H1 (cell line): ENCODE results near the gene HMGCL. TPM values are rescaled to one million over a fixed set of nuclear protein-coding genes. Genes with fewer than 3 reads are reported as not detected.

ENCODE experiments used
- CTCF ChIA-PET: fragments of 300-600 bp; sonication (Branson Sonifier 250); formaldehyde crosslinking; loops from one replicate; lab custom pipeline; 2021; ENCODE audit not compliant: partially characterized antibody; lab: Charles Lee
- POLR2A ChIA-PET: fragments of 300-600 bp; sonication (Branson Sonifier 250); formaldehyde crosslinking; loops from one replicate; lab custom pipeline; 2021; ENCODE audit warnings: inconsistent platforms; ENCODE audit not compliant: partially characterized antibody; lab: Charles Lee
- DNase-seq, 2 experiments: peaks; one replicate each; pipeline versions ENCODE4 v3.0.0 to v3.0.0-alpha.2; 2010 to 2022; ENCODE audit warnings: low spot score in 2 of 2, low read depth in 1 of 2, mixed read lengths in 1 of 2
- FAIRE-seq: peaks from 2 replicates; lab custom pipeline; 2011; peaks lifted over from hg19 to GRCh38; lab: Jason Lieb, UNC
- H2AFZ ChIP-seq: 2 replicates; pipeline ENCODE4 v1.8.1; 2012; ENCODE audit warnings: low read length, inconsistent platforms
- H2AK5ac ChIP-seq: 2 replicates; pipeline ENCODE4 v1.6.1; 2013; ENCODE audit warnings: low read depth, low read length
- H2BK120ac ChIP-seq: replicated peaks from 2 replicates; pipeline ENCODE3; 2013; ENCODE audit warnings: low read depth, low read length, inconsistent platforms
- H2BK12ac ChIP-seq: 2 replicates; pipeline ENCODE4 v1.6.1; 2013; ENCODE audit warnings: low read depth, low read length
- H2BK15ac ChIP-seq: 2 replicates; pipeline ENCODE4 v1.6.1; 2013; ENCODE audit warnings: low read length
- H2BK20ac ChIP-seq: 2 replicates; pipeline ENCODE4 v1.6.1; 2013; ENCODE audit warnings: low read length
- H2BK5ac ChIP-seq: 2 replicates; pipeline ENCODE4 v1.6.1; 2013; ENCODE audit warnings: low read depth, low read length
- H3K14ac ChIP-seq: 2 replicates; pipeline ENCODE4 v1.6.1; 2013; ENCODE audit warnings: inconsistent platforms; ENCODE audit not compliant: insufficient read length
- H3K18ac ChIP-seq: 2 replicates; pipeline ENCODE4 v1.6.1; 2013; ENCODE audit warnings: low read length; ENCODE audit errors: extremely low read depth
- H3K23ac ChIP-seq: 2 replicates; pipeline ENCODE4 v1.6.1; 2013; ENCODE audit warnings: inconsistent platforms; ENCODE audit not compliant: insufficient read length
- H3K23me2 ChIP-seq: 2 replicates; pipeline ENCODE4 v1.6.1; 2013; ENCODE audit warnings: low read depth, low read length
- H3K27ac ChIP-seq: 2 replicates; pipeline ENCODE4 v1.6.1; 2011; ENCODE audit warnings: low read depth, low read length, inconsistent platforms
- H3K27me3 ChIP-seq, 4 experiments: replicated peaks in 1 of 4; 1 replicate in 1 of 4; 2 replicates in 3 of 4; pipeline versions ENCODE4 v1.6.1 to v1.8.1; 2011 to 2013; ENCODE audit warnings: low read length in 3 of 4, mild to moderate bottlenecking in 3 of 4, inconsistent platforms in 2 of 4, mixed read lengths in 2 of 4, moderate library complexity in 1 of 4; ENCODE audit not compliant: control insufficient read depth in 3 of 4, insufficient read depth in 3 of 4; ENCODE audit errors: extremely low read depth in 1 of 4
- H3K36me3 ChIP-seq, 4 experiments: 2 replicates each; pipeline versions ENCODE4 v1.6.1 to v1.8.1; 2011 to 2013; ENCODE audit warnings: mild to moderate bottlenecking in 4 of 4, low read length in 3 of 4, moderate library complexity in 2 of 4, control low read depth in 1 of 4, inconsistent platforms in 1 of 4; ENCODE audit not compliant: insufficient read depth in 4 of 4, control insufficient read depth in 2 of 4
- H3K4ac ChIP-seq: replicated peaks from 2 replicates; pipeline ENCODE3; 2013; ENCODE audit warnings: low read length, low read depth, mixed read lengths, inconsistent platforms; ENCODE audit not compliant: insufficient read length
- H3K4me1 ChIP-seq, 4 experiments: replicated peaks in 1 of 4; 1 replicate in 1 of 4; 2 replicates in 3 of 4; pipeline versions ENCODE4 v1.6.1 to v1.8.1; 2011 to 2013; ENCODE audit warnings: low read length in 3 of 4, inconsistent platforms in 2 of 4, mixed read lengths in 1 of 4; ENCODE audit not compliant: insufficient read depth in 4 of 4, control insufficient read depth in 3 of 4
- H3K4me2 ChIP-seq, 2 experiments: 2 replicates each; pipeline versions ENCODE4 v1.6.1 to v1.8.1; 2011 to 2013; ENCODE audit warnings: low read depth in 2 of 2, low read length in 2 of 2, control low read depth in 1 of 2, inconsistent platforms in 1 of 2, mild to moderate bottlenecking in 1 of 2; ENCODE audit not compliant: insufficient read depth in 1 of 2
- H3K4me3 ChIP-seq, 4 experiments: fragments of 200-600, 300-600 bp in 1 of 4; sonication (generic), shearing (Covaris generic), sonication (Bioruptor Twin) in 1 of 4; 2 replicates each; pipeline versions ENCODE4 v1.5.1 to v1.8.1; 2011 to 2016; ENCODE audit warnings: low read length in 4 of 4, low read depth in 3 of 4, control low read depth in 2 of 4, inconsistent platforms in 2 of 4, mild to moderate bottlenecking in 2 of 4, mixed read lengths in 1 of 4, moderate library complexity in 1 of 4; ENCODE audit not compliant: insufficient read depth in 2 of 4; ENCODE audit errors: extremely low read depth in 1 of 4
- H3K56ac ChIP-seq: replicated peaks from 2 replicates; pipeline ENCODE3; 2013; ENCODE audit warnings: low read depth, mild to moderate bottlenecking, mixed read lengths, low read length, inconsistent platforms; ENCODE audit not compliant: insufficient read length
- H3K79me1 ChIP-seq: 2 replicates; pipeline ENCODE4 v1.6.1; 2013; ENCODE audit warnings: low read depth, low read length, control low read depth
- H3K79me2 ChIP-seq, 2 experiments: 2 replicates each; pipeline versions ENCODE4 v1.6.1 to v1.8.1; 2012 to 2013; ENCODE audit warnings: low read length in 2 of 2, mild to moderate bottlenecking in 2 of 2, inconsistent platforms in 1 of 2; ENCODE audit not compliant: insufficient read depth in 2 of 2, control insufficient read depth in 1 of 2
- H3K9ac ChIP-seq, 4 experiments: replicated peaks in 1 of 4; 1 replicate in 1 of 4; 2 replicates in 3 of 4; pipeline versions ENCODE4 v1.6.1 to v1.8.1; 2011 to 2013; ENCODE audit warnings: low read depth in 3 of 4, low read length in 3 of 4, control low read depth in 2 of 4, mild to moderate bottlenecking in 2 of 4, moderate library complexity in 2 of 4, inconsistent platforms in 1 of 4; ENCODE audit errors: extremely low read depth in 1 of 4
- H3K9me3 ChIP-seq, 2 experiments: 2 replicates each; pipeline versions ENCODE4 v1.6.1 to v1.8.1; 2012 to 2013; ENCODE audit warnings: mild to moderate bottlenecking in 2 of 2, moderate library complexity in 2 of 2, control low read depth in 1 of 2, inconsistent platforms in 1 of 2, low read depth in 1 of 2, low read length in 1 of 2, mixed read lengths in 1 of 2; ENCODE audit not compliant: insufficient read depth in 2 of 2
- H4K20me1 ChIP-seq, 2 experiments: replicated peaks in 1 of 2; 2 replicates each; pipeline versions ENCODE3 to v1.8.1; 2011 to 2013; ENCODE audit warnings: inconsistent platforms in 2 of 2, low read length in 2 of 2, mild to moderate bottlenecking in 1 of 2; ENCODE audit not compliant: insufficient read depth in 2 of 2, control insufficient read depth in 1 of 2
- H4K5ac ChIP-seq: 2 replicates; pipeline ENCODE4 v1.6.1; 2013; ENCODE audit warnings: low read length, low read depth, mixed read lengths, inconsistent platforms; ENCODE audit not compliant: insufficient read length
- H4K8ac ChIP-seq: 2 replicates; pipeline ENCODE4 v1.8.0; 2013; ENCODE audit warnings: mild to moderate bottlenecking, moderate library complexity, low read length, inconsistent platforms; ENCODE audit not compliant: insufficient read depth; ENCODE audit errors: extremely low read depth
- H4K91ac ChIP-seq: replicated peaks from 2 replicates; pipeline ENCODE3; 2013; ENCODE audit warnings: low read length, mixed read lengths, inconsistent platforms; ENCODE audit not compliant: insufficient read length
- CBX5 ChIP-seq: fragments of 300-800, 300-1000 bp; sonication (generic); IDR thresholded peaks from 2 replicates; pipeline ENCODE4 v1.7.1; 2016; ENCODE audit warnings: antibody characterized with exemption, low read length, low read depth
- HDAC6 ChIP-seq: IDR thresholded peaks from one replicate; pipeline ENCODE4 v1.7.1; 2012; ENCODE audit warnings: low read depth, mild to moderate bottlenecking, inconsistent platforms, low read length, moderate library complexity
- NANOG ChIP-seq: IDR thresholded peaks from 2 replicates; pipeline ENCODE4 v1.6.1; 2011; ENCODE audit warnings: low read length, low read depth, mild to moderate bottlenecking, inconsistent platforms; ENCODE audit not compliant: insufficient read depth, poor library complexity, severe bottlenecking
- NRF1 ChIP-seq: IDR thresholded peaks from 2 replicates; pipeline ENCODE4 v1.6.1; 2011; ENCODE audit warnings: mild to moderate bottlenecking, low read depth, low read length, improper control_type of control experiment
- PHF8 ChIP-seq: fragments of 200-600 bp; sonication (generic); conservative IDR thresholded peaks from 2 replicates; pipeline ENCODE4 v1.7.1; 2012; ENCODE audit warnings: low read depth, mild to moderate bottlenecking, inconsistent platforms, low read length, moderate library complexity
- POLR2AphosphoS5 ChIP-seq: IDR thresholded peaks from 2 replicates; pipeline ENCODE4 v1.6.1; 2011; ENCODE audit warnings: low read depth, low read length
- RAD21 ChIP-seq, 2 experiments: IDR thresholded peaks in 1 of 2; conservative IDR thresholded peaks in 1 of 2; 2 replicates each; pipeline ENCODE4 v1.6.1; 2011; ENCODE audit warnings: low read depth in 2 of 2, low read length in 2 of 2, improper control_type of control experiment in 1 of 2, inconsistent platforms in 1 of 2, mild to moderate bottlenecking in 1 of 2, moderate library complexity in 1 of 2
- TEAD4 ChIP-seq: IDR thresholded peaks from 2 replicates; pipeline ENCODE4 v1.6.1; 2012; ENCODE audit warnings: low read depth, low read length, inconsistent platforms, mixed read lengths
- YY1 ChIP-seq: IDR thresholded peaks from 2 replicates; pipeline ENCODE4 v1.6.1; 2011; ENCODE audit warnings: low read depth, mild to moderate bottlenecking, low read length
- WGBS, 2 experiments: shearing (Covaris generic) in 1 of 2; methylation state at CpG; one replicate each; pipeline versions ENCODE4 v1.1.6 to v1.1.7; 2013 to 2015; ENCODE audit warnings: low lambda C conversion rate in 2 of 2, mixed read lengths in 2 of 2, inconsistent platforms in 1 of 2, low coverage in 1 of 2, missing lambda C conversion rate in 1 of 2; ENCODE audit not compliant: insufficient replicate concordance in 2 of 2, insufficient coverage in 1 of 2, insufficient read length in 1 of 2; ENCODE audit errors: extremely low coverage in 1 of 2, missing lambda C conversion rate in 1 of 2; 5-methylcytosine and 5-hydroxymethylcytosine counted together
- polyA plus RNA-seq, 7 experiments: library from polyadenylated mRNA; depleted of rRNA in 3 of 7; stranded (reverse) in 5 of 7; unstranded in 2 of 7; fragments of >200 nt in 5 of 7; fragments of 200-250 nt in 2 of 7; gene quantifications; 1 replicate in 5 of 7; 2 replicates in 1 of 7; 4 replicates in 1 of 7; pipeline versions ENCODE4 v1.2.1 to v1.2.3, GENCODE V29; 2011 to 2013; ENCODE audit warnings: missing spikeins in 2 of 7, mixed read lengths in 2 of 7
- total RNA-seq: library from RNA; stranded (reverse); fragmentation: NEBNext Ultra II Directional; extraction: Animal tissue kit (Norgen Biotek cat#: 25700); gene quantifications from 2 replicates; pipeline ENCODE4 v1.2.1, GENCODE V29; 2021
- TF ChIP-seq, protein P1 (sequence below): IDR thresholded peaks from 2 replicates; pipeline ENCODE4 v1.6.1; 2012; ENCODE audit warnings: low read length, inconsistent platforms
- TF ChIP-seq, protein P2 (sequence below): IDR thresholded peaks from 2 replicates; pipeline ENCODE4 v1.6.1; 2011; ENCODE audit warnings: low read depth, mild to moderate bottlenecking, low read length; ENCODE audit not compliant: insufficient read depth

HMGCL gene
- total and polyA plus RNA-seq, 2 of the 8 experiments (the other 6 are each of a cell fraction or from before 2014, with no cell fraction given), result 13.7 to 19.5 TPM

DNA sequence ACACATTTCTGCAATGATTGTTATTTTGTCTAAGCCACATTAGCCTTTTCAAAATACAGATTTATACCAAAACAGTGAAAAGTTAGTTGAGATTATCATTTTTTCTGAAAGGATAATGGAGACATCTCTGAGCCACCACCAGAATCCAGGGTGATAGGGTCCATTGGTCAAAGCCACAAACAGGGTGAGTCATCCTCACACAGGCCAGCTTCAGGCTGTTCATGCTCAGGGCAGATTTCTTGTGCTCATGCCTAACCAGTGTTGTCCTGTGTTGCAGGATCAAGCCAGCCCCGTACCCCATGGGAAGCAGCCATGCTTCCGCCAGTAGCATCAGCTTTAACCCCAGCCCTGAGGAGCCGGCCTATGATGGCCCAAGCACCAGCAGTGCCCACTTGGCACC is 68.6 kb downstream of the HMGCL start:
- H4K8ac ChIP-seq, result no peak overlapping the region
- H3K27ac ChIP-seq, result no peak overlapping the region
- TF ChIP-seq NRF1 (no peak), CBX5 (no peak), TEAD4 (no peak), HDAC6 (no peak), YY1 (no peak), NANOG (no peak), PHF8 (no peak), RAD21 (IDR thresholded peaks at IDR 0.05 in 1 of 2, conservative IDR thresholded peaks at IDR 0.05 in 1 of 2; ENCODE audit: low read depth in 2 of 2, low read length in 2 of 2) (no peak), POLR2AphosphoS5 (no peak)
- TF ChIP-seq, protein P1, sequence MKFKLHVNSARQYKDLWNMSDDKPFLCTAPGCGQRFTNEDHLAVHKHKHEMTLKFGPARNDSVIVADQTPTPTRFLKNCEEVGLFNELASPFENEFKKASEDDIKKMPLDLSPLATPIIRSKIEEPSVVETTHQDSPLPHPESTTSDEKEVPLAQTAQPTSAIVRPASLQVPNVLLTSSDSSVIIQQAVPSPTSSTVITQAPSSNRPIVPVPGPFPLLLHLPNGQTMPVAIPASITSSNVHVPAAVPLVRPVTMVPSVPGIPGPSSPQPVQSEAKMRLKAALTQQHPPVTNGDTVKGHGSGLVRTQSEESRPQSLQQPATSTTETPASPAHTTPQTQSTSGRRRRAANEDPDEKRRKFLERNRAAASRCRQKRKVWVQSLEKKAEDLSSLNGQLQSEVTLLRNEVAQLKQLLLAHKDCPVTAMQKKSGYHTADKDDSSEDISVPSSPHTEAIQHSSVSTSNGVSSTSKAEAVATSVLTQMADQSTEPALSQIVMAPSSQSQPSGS, result no peak
- TF ChIP-seq, protein P2, sequence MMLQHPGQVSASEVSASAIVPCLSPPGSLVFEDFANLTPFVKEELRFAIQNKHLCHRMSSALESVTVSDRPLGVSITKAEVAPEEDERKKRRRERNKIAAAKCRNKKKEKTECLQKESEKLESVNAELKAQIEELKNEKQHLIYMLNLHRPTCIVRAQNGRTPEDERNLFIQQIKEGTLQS, result no peak

More for the DNA sequence above, 68.6 kb downstream of the HMGCL start:
- Histone ChIP-seq H3K9ac (no peak overlapping the region), H3K4ac (no peak overlapping the region), H2BK5ac (no peak overlapping the region), H3K23ac (no peak overlapping the region), H3K79me2 (no peaks in the 10 kb centered on the region; a peak in 1 of 4 replicates), H3K23me2 (no peaks in the 10 kb centered on the region), H2BK12ac (no peak overlapping the region), H4K91ac (no peak overlapping the region), H3K4me1 (no peaks in the 10 kb centered on the region), H3K18ac (no peak overlapping the region), H3K36me3 (peaks cover 47 to 89% (median 79%) of the 10 kb centered on the region in 4 experiments), H3K4me2 (no peak overlapping the region), H3K79me1 (peaks cover 6% of the 10 kb centered on the region; the same call in 1 of the 2 replicates), H4K5ac (no peak overlapping the region), H3K27me3 (no peaks in the 10 kb centered on the region), H2BK15ac (no peak overlapping the region), H2BK20ac (no peak overlapping the region), H2AK5ac (no peak overlapping the region), H3K4me3 (no peak overlapping the region), H3K9me3 (no peaks in the 10 kb centered on the region), H3K14ac (no peak overlapping the region), H3K56ac (no peak overlapping the region), H4K20me1 (peaks cover 10 to 23% of the 10 kb centered on the region in 2 experiments), H2AFZ (no peak overlapping the region), H2BK120ac (no peak overlapping the region)
- FAIRE-seq (no peak), DNase-seq (no peak)
- ChIA-PET POLR2A (interaction anchor here (1.1 to 1.5 kb wide), 3 partner anchors 13 to 58 kb away, joined by 3 to 5 read pairs (median 4); partner anchors contain the start of genes ELOA and PITHD1), CTCF (interaction anchor here (1.0 kb wide), 1 partner anchor 92 kb away, joined by 3 read pairs; no protein-coding TSS in a partner anchor)
- WGBS, 2 experiments, result 94% methylated on average over 3 of the region's 3 CpGs; no CpG with 5 or more reads in 1 of the 2 experiments
